HUDEP-2 (cell line): Measurements from ENCODE around the gene LRBA.
"Not testable (repeated sequence)": the region's sequence is repeated elsewhere in the genome, so short reads cannot be mapped to it uniquely, and the experiment has no call there.

Experiments used
- DNase-seq, 76 experiments: peaks; one replicate each; lab custom pipeline; 2025; ENCODE audit not compliant: unreplicated experiment in 76 of 76; lab: John Stamatoyannopoulos, UW

LRBA gene

GRCh38 chr4:150540959-150541360 is 474.1 kb downstream of the LRBA start:
- no peak for DNase-seq

DNA sequence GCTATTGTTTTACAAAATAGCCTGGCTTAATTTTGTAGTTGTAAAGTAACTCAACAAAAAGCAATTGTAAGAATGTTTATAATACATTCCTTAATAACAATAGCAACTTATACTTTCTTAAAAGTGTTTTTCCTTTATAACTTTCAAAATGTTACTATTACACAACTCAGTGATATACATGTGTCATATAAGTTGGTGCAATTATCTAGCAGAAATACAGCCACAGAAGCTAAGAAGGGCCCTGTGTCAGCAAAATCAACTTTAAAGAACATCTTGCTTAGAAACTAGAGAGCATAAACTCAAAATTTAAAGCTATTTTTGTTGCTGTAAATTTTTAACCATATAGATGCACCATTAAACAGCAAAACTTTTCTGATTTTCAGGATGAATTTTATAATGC is 474.5 kb downstream of the LRBA start:
- DNase-seq: no peak

DNA sequence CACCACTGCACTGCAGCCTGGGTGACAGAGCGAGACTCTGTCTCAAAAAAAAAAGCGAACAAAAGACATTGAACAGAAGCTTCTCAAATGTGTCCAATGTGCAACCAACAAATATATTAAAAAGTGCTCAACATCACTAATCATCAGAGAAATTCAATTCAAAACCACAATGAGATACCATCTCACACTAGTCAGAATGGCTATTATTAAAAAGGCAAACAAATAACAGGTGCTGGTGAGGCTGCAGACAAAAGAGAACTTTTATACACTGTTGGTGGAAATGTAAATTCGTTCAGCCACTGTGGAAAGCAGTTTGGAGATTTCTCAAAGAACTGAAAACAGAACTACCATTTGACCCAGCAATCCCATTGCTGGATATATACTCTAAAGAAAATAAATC is 477.2 kb downstream of the LRBA start:
- DNase-seq: not testable (repeated sequence)

DNA sequence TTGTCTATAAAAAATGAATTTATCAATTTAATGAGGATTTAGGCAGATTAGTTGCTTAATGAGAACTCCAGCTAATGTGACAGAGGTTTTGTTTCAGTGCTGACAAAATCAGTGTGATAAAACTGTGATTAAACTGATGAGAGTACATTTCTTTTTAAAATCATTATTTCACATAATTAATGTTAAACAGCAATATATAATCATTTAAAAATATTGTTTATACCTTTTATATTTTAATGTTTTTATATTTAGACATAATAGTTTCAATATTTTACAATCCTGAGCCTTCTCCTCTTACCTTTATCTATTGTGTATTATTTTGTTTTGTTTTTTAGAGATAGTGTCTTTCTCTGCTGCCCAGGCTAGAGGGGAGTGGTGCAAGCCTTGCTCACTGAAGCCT is 480.3 kb downstream of the LRBA start:
- no peak for DNase-seq

GRCh38 chr4:150533673-150534072 is 481.4 kb downstream of the LRBA start:
- DNase-seq: no peak

DNA sequence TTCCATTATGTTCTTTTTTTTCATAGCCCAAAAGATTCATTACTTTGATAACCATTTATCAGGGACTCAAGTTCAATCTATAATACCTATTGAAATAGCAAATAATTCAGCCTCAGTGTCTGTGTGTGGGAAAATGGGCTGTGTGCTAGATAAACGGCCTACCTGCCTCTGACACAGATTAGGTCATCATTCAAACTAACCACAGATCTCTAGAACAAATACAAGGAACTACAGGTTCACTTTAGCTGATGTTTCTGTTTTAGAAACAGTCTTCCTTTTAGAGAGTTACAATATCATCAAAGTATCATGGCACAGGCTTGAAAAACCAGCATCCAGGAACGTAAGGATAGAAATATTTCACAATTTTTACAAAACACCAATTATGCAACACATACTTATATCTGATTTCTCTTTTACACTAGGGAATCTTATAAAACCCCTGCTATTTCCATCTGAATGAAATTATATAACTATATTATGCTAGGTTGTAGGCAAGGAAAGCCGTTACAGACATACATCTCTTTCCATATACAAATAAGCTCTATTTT is 489.7 kb downstream of the LRBA start:
- DNase-seq: no peak

DNA sequence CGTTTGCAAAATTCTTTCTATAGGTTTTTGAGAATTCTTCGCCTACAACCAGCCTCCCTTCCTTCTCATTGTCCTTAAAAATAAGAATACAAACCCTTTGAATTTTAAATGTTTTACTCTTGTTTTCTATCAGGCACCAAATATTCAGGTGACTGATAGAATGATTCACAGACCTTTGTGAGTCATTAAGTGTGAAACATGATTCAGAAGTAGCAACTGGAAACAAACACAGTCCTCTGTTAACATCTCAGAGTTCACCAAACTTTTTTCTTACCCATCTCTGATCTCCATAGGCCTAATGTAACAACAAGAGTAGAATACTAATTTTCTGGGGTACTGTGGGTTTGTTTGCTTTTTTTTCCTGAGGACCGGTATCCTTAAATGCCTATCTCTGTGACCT is 496.5 kb downstream of the LRBA start:
- no peak for DNase-seq

DNA sequence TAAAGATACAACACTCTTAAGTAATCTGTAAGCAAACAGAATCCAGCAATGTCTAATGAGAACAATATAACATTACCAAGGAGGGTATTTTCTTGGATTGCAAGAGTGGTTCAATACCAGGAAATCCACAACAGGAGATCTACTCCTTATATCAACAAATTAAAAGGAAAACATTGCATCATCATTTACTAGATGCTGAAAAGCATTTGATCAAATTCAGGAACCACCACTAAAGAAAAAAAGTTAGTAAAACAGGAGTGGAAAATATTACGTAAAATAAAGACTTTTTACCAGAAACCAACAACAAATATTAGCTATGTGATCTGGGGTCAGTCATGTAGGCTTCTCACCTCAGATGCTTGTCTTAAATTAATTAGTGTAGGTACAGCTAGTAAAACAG is 499.9 kb downstream of the LRBA start:
- no peak for DNase-seq

DNA sequence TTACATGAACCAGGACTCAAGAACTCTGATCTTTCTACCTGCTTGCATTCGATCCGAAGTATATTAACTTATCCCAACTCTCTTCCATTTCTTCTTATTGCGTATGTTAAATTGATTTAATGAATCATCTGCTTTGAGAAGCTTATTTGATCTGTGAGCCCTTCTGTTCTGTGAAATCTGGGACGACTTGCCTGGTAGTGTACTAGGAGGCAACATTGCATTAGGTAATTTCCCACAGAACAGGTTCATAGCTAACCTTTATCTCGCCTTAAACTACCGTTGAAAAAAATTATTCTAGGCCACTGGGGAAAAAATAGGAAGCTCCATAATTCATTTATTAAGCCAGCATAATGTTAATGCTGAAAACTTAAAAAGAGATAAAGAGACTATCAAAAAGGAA is 500.4 kb downstream of the LRBA start:
- no peak for DNase-seq

DNA sequence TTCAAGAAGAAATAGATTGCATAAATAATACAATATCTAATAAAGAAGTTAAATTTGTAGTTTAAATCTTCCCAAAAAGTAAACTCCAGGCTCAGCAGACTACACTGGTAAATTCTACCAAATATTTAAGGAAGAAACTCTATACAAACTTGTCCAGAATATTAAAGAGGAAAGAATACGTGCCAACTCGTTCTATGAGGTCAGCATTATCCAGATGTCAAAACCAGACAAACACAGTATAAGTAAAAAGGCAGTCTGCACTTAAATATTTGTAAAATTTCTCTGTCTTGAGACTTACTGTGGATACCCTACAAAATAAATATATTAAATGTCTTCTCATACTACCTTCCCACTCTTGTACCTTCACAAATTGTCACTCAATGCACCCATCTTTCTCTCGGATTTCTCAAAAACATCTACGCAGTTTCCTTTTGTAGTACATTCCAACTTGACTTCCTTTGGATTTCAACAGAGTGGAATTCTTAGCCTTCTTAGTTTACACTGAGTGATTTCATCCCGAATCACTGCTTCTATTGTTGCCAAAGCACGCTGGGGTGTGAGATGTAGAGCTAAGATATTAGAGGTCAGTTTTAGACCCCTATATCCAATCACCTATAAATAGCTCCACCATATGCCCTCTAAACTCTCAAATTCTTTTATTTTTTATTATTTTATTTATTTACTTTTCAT is 504.8 kb downstream of the LRBA start:
- no peak for DNase-seq

GRCh38 chr4:150507656-150508055 is 507.4 kb downstream of the LRBA start:
- not testable (repeated sequence) for DNase-seq

- DNase-seq: no peak
These were observed 513.1 kb downstream of the LRBA start for GRCh38 chr4:150501983-150502382.

DNA sequence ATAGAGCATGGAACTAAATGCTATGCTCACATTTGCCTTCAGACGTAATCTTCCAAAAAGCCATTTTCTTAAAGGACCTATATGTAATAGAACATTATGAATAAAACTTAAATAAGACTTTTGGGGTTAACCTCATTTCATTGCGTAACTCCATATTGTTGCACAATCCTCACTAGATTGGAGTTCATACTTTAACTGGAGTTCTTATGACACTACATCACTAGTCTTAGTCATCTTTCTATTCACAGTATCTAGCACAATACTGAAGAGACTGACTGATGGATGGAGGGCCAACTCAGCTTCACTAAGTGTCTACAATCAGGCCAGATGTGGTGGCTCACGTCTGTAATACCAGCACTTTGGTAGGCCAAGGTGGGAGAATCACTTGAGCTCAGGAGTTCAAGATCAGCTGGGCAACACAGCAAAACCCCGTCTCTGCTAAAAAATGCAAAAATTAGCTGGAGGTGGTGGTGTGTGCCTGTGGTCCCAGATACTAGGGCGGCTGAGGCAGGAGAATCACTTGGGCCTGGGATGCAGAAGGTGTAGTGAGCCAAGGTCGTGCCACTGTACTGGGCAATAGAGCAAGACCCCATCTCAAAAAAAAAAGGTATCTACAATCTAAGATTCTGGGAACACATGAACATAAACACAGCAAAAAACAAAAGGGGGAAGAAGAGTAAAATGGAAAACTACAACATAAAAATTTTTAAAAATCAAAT is 513.9 kb downstream of the LRBA start:
- no peak for DNase-seq

DNA sequence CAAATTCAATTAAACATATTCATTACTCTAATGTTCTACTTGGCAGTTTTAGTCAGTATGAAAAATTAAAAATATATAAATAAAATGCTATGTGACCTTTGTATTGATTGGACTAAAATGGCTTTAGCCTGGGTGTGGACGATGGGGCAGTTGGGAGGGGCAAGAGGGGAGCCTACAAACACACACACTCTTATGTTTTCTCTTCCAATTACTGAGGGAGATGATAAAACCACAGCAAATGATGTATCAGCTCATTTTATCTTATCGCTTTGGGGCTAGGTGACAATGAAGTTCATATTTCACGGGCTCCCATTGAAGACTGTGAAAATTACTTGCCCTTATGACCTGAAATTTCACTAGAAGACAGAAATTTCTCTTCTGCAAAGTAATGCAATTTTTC is 517.5 kb downstream of the LRBA start:
- no peak for DNase-seq

GRCh38 chr4:150495550-150495949 is 519.5 kb downstream of the LRBA start:
- DNase-seq: no peak

DNA sequence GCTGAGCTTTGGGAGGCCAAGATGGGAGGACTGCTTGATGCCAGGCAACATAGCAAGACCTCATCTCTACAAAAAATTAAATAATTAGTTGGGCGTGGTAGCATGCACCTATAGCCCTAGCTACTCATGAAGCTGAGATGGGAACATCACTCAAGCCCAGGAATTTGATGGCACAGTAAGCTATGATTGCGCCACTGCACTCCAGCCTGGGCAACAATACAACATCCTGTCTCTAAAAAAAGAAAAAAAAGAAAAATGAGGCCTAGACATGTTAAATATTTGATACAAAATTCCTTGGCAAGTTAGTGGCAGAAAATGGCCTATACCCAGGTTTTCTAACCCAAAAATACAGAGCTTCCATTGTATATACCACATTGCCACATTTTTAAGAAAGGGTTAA is 521.2 kb downstream of the LRBA start:
- DNase-seq: no peak

- no peak for DNase-seq
These were observed 523.7 kb downstream of the LRBA start for GRCh38 chr4:150491132-150492049.

GRCh38 chr4:150482581-150482980 is 532.5 kb downstream of the LRBA start:
- DNase-seq: peak in 1 of 76 experiments; percentile 25

- no peak for DNase-seq
These were observed 535.4 kb downstream of the LRBA start for GRCh38 chr4:150479657-150480056.

- no peak for DNase-seq
These were observed 537.2 kb downstream of the LRBA start for GRCh38 chr4:150477869-150478268.

DNA sequence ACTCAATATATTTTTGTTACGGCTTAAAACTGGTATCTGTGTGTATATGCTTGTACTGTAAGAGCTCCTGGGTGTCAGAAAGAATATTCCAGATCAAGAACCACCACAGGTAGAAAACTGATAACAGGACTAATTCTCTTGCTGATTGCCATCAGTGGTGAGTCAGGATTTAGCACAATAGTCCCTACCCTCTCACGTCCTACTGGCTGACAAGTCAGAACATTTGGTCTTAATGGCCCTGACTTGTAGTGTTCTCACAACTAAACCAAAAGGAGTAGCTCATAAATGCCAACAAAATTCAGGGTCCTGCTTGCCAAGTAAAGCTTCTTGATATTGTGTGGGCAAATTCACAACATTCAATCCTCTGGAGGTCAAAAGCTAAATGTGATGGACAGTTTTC is 538.3 kb downstream of the LRBA start:
- DNase-seq: no peak
